ENCODE results near the gene CELF4.

The CELF4 gene

DNA sequence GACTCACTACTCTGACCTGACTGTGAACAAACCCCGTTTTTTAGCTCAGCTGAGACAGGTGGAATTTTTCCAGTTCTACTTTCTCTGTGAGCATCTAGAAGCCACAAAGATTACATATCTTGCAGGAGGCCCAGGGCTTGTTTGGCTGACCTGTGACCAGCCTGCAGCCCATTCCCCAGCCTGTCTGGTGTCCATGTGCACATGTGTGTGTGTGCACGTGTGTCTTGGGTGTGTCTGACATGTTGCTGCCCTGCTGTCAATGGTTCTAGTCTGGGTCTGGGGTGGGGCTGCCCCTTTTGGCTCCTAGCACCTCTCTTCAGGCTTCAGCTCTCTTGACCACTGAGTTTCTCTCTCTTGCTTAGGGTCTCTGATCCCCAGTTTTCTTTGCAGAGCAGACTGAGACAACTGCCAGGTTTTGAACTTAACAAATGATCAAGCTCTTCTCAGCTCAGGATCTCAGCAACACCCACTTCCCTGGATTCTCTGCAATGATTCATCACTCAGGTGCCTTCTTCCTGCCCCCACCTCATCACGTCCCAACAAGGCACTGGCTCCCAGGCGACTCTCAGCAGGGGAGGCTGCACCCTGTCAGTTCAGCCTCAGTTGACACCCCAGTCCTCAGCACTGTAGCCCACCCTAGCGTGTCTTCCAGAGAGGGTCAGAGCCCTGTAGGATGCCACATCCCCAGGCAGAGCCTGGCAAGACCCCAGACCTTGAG lies 130.3 kb downstream of the CELF4 start:
- DNase-seq (ENCODE audit: low spot score) = no peak
- Histone ChIP-seq H3K27ac (no peak overlapping the region), H3K4me3 (no peak overlapping the region)
- TF ChIP-seq, protein P1, sequence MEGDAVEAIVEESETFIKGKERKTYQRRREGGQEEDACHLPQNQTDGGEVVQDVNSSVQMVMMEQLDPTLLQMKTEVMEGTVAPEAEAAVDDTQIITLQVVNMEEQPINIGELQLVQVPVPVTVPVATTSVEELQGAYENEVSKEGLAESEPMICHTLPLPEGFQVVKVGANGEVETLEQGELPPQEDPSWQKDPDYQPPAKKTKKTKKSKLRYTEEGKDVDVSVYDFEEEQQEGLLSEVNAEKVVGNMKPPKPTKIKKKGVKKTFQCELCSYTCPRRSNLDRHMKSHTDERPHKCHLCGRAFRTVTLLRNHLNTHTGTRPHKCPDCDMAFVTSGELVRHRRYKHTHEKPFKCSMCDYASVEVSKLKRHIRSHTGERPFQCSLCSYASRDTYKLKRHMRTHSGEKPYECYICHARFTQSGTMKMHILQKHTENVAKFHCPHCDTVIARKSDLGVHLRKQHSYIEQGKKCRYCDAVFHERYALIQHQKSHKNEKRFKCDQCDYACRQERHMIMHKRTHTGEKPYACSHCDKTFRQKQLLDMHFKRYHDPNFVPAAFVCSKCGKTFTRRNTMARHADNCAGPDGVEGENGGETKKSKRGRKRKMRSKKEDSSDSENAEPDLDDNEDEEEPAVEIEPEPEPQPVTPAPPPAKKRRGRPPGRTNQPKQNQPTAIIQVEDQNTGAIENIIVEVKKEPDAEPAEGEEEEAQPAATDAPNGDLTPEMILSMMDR (IDR thresholded peaks at IDR 0.05) = no peak

DNA sequence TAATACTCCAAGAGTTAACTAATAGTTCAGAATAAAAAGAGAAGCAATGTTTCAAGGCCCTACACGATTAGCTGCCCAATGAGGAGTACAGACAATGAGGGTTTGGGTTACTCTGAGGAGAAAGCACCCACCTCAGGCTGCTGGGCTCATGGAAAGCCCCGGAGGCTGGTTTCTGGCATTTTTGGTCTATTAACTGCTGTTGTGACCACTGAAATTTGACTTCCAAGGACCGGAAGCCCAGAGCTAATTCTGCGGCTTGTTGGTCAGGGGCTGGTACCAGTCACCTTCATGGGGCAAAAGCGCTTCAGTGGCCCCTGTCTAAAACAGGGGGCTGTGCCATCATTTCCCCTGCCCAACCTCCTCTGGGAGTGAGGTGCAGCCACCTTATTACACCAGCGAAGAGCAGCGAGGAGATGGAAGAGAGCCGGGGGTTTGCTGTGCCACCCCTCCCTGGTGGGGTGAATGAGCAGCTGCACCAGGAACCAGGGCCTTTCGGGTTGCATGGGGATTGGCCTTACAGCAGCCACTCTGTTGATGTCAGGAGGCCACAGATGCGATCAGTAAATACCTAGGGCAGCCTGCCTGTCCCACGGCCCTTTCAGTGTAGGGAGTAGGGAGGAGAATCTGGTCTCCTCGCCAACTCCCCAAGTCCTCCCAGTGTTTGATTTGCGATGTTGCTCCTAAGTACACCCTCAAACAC lies 131.3 kb downstream of the CELF4 start:
- TF ChIP-seq, protein P1 (IDR thresholded peaks at IDR 0.05) = no peak

DNA sequence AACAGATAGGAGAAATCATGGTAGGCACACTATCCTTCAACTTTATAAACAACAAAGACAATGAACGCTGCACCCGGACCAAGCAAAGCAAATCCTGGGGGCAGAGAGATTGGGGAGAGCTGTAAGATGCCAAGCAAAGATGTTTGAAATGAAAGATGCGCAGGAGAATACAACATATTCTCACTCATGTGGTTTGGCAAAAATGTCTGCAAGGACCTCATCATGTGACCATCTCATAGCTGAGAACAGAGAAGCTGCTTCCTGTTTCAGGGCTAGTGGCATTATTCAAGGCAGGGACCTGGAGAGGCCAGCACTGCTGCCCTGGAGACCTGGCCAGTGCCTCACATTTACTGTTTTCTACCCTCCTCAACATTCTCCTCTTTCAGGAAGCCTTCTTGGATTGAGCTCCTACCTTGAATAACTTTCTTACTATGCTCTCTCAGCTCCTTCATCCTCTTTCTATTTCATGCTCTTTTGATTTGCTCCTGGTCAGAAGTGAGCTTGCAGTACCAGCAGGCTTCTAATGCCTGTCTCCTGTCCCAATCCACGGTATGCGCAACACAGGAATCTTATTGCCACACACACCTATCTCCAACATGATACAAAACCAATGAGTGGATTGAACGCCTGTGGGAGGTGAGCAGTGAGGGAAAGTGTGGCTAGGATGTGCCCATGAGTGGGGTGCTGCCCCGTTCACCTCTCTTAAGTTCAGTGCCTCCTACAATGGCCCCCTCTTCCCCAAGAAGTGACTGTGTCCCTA lies 133.0 kb downstream of the CELF4 start:
- H3K27ac ChIP-seq = no peak overlapping the region
- TF ChIP-seq, protein P1 (IDR thresholded peaks at IDR 0.05) = no peak
- no peak overlapping the region for H3K4me3 ChIP-seq
- no peak for DNase-seq (ENCODE audit: low spot score)

More for the DNA sequence above, 131.3 kb downstream of the CELF4 start:
- Histone ChIP-seq H3K4me3 (no peak overlapping the region), H3K27ac (no peak overlapping the region)
- no peak for DNase-seq (ENCODE audit: low spot score)

DNA sequence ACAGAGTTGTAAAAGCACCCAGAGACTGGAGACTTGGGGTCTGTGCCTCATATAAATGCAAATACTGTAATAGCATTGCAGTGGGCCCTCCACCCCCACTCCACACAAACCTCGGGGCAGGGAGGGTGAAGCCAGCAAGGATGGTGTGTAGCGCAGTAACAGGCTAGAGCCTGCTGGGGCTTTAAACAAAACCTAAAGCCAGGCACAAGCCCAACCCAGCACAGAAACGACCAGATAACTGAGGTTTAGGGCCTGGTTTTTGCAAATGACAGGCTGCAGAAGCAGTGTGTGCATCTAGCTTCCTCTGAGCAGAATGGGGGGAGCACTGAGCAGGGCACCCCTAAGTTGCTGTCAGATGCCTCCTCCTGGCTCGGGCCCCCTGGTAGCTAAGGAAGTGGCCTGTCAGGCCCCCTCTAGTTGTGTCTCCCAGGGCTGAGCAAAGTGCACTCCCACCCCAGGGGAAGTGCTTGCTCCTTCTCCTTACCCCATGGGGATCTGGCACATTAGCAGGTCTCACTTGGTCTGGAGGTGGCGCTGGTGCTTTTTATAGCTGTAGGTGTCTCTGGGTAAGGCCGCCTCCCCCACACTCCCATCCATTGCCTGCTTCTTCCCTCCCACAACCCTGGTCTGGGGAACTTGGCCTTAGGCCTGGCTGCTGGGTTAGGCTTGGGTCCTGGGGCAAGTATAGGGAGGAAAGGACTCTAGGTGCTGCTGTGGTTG lies 135.1 kb downstream of the CELF4 start:
- TF ChIP-seq, protein P1 (IDR thresholded peaks at IDR 0.05) = no peak
- no peak for DNase-seq (ENCODE audit: low spot score)
- H3K4me3 ChIP-seq = no peak overlapping the region
- H3K27ac ChIP-seq = no peak overlapping the region

DNA sequence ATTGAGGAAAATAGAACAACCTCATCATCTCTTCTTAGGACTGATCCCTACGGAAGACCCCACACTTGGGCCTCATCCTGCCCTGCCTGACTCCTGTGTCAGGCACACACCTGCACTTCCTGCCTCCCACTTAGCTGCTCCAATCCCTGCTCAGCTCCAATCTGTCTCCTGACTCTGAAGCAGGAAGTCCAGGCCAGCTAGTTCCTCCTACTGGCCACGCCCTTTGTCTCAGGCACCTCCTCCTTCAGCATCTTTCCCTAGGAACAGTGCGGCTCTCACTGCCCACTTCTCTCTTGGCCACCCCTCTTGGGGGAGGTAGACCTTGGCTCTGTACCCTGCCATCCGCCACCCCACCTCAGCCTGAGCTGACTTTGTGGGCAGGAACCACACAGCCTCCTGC lies 135.8 kb downstream of the CELF4 start:
- TF ChIP-seq, protein P1 (IDR thresholded peaks at IDR 0.05) = no peak
- no peak for DNase-seq (ENCODE audit: low spot score)
- H3K27ac ChIP-seq = no peak overlapping the region

DNA sequence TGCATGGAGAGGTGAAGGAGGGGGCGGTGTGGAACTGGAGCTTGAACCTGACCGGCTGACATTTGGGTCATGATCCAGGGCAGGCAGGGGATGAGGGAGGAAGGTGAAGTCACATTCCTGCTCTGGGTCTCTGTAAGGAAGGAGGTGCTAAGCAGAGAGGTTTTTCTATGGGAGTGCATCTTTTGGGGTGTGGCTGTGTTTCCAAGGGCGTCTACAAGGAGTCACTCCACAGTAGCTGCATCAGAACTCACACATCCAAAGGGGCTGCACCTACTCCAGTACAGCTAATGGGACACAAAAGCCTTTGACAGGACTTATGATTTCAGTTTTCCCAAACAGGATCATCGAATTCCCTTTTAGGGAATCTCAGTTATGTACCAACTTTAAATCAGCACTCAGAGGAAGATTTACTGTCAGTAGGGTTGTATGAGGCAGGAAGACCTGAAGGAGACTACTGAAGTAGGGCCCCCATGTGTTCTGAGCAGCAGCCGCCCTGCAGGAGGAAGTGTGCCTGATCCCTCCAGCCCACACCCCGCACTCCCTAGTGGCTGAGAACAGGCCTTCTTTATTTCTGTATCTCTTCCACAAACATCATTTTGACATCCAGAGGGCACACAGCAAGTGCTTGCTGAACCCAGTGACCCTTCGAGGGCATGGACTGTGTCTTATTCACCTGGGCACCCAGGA lies 137.2 kb downstream of the CELF4 start:
- no peak overlapping the region for H3K27ac ChIP-seq
- no peak for DNase-seq (ENCODE audit: low spot score)
- H3K4me3 ChIP-seq = no peak overlapping the region
- TF ChIP-seq, protein P1 (IDR thresholded peaks at IDR 0.05) = no peak

More for the DNA sequence above, 135.8 kb downstream of the CELF4 start:
- H3K4me3 ChIP-seq = no peak overlapping the region

All from coronary artery (tissue), 2 donors.